NCI-H2196 treated with DMSO at 0.1 percent for 48 hours (cell line): ENCODE measurements around the gene FGD2.
"Not testable (repeated sequence)": the region's sequence is repeated elsewhere in the genome, so short reads cannot be mapped to it uniquely, and the experiment has no call there.

Source experiments
- DNase-seq: peaks from one replicate; lab custom pipeline; 2025; ENCODE audit not compliant: unreplicated experiment; lab: John Stamatoyannopoulos, UW

Gene FGD2

DNA sequence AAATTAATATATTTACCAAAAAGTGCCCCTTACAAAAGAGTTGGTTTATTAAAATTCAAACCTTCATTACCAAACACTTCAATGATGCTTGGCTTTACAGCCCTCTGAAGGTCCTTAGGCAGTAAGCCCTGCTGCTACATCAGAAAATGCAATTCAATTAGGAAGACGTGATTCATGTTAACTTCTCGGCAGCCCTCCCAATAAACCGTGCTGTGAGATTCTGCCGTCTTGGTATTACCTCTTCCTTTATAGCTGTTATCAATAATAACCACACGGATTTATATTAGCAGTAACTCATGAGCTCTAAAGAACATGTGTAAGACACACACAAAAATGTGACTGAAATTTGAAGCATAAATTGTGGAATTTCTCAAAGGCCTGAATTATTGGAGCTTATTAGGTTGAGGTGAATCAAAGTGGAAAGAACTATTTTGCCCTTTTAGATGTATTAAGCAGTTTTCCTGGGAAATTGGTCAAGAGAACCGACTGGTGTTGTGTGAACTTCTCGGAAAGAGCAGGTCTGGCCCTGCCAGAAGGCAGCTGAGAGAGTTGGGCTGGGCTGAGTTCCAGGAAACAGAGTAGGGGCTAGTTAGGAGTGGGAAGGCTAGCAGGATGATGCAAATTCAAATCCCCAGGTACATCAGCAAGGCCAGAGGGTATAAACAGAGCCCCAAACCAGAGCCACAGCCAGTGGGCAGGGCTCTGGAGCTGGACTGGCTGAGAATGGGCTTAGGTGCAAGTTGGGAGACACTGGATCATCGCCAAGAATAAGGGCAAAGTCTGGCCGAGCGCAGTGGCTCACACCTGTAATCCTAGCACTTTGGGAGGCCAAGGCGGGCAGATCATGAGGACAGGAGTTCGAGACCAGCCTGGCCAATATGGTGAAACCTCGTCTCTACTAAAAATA, 33.1 kb downstream of the FGD2 start:
- DNase-seq, result no peak

DNA sequence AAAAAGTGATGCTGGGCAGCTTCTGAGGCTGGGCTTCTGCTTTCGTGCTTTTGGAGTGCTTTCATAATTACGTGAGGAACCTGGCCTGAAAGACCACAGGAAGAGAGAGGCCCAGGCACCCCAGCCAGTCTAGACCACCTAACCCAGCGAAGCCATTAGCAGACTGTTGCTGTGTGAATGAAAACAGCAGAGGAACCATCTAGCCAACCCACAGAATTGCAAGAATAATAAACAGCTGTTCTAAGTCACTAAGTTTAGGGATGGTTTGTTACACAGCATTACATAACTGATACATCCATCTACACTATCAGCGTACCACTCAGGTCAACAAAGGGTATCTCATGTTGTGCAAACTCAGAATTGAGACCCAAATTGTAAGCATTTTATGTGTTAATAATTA, 34.5 kb downstream of the FGD2 start:
- DNase-seq, result no peak

DNA sequence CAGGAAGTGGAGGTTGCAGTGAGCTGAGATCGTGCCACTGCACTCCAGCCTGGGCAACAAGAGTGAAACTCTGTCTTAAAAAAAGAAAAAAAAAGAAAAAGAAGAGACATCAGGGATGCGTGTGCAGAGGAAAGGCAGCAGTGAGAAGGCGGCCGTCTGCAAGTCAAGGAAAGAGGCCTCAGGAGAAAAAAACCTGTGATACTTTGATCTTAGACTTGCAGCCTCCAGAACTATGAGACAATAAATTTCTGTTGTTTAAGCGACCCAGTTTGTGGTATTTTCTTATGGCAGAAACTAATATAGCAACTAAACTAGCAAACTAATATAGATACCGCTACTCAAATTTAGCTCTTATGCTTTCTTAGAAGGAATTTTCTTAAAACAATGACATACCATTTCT, 36.1 kb downstream of the FGD2 start:
- DNase-seq, result no peak

DNA sequence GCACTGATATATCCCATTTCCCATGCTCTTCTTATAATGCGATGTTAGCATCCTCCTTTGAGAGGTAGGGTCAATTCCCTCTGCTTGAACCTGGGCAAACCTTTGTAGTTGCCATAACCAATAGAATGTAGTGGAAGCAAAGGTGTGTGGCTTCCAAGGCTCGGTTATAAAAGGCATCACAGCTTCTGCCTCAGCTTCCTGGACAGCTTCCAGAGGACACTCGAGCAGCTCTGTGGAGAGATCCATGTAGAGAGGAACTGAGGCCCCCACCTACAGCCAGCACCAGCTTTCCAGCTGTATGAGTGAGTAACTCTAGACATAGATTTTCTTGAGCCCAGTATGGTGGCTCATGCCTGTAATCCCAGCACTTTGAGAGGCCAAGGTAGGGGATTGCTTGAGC, 36.7 kb downstream of the FGD2 start:
- peak; percentile 6 for DNase-seq

DNA sequence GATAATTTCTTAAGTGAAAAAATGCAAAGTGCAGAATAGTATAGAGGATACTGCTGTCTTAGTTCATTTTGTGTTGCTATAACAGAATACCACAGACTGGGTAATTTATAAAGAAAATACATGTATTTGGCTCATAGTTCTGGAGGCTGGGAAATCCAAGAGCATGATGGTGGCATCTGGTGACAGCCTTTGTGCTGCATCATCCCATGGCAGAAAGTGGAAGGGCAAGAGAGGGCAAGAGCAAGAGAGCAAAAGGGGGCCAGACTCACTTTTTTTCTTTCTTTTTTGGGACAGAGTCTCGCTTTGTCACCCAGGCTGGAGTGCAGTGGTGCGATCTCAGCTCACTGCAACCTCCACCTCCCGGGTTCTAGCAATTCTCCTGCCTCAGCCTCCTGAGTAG, 37.6 kb downstream of the FGD2 start:
- not testable (repeated sequence) for DNase-seq

DNA sequence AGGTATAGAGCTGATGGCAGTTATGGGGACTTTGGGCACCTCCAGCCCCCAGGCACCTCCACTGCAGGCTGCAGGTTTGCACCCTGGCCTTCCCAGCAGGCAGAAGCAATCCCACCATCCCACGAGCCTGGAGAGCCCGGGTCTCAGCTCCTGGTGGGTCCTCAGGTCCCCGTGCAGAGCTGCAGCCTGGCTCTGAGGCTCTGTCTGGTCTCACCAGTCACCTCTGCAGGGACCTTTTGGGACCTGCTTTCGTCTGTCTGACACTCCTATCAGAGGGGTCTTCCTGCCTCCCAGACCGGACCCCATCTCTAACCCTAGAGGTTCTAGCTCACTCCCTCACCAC, 41.9 kb downstream of the FGD2 start:
- no peak for DNase-seq

DNA sequence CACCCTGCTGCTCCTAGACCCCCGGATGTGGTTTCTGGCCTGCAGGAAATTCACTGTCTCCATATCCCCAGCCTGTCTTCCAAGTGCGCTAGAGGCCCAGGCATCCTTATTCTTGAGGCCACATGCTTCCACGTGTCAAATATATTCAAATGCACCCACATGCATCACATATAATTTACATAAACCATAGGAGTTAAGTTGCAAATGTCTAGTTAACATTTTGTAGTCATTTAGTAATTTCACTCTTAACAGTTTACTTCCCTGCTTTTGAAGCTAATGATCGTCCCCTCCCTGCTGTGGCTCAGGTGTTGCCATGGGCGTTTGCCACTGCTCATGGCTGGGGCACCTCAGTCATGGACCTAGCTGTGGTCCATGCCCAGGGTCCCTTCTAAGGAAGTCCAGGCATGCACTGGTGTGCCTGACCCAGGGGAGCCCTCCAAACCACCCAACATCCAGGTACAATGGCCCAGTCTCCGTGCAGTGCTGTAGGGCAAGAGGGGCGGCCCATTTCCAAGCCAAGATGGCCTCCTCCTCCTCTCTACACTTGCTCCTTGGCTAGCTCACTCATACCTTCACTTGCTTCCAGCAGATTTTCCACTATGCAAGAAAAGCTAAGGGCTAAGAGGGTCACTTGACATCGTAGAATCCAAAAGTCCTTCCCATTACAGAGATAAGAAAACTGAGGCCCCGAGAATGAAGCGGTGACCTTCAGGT, 42.4 kb downstream of the FGD2 start:
- no peak for DNase-seq

DNA sequence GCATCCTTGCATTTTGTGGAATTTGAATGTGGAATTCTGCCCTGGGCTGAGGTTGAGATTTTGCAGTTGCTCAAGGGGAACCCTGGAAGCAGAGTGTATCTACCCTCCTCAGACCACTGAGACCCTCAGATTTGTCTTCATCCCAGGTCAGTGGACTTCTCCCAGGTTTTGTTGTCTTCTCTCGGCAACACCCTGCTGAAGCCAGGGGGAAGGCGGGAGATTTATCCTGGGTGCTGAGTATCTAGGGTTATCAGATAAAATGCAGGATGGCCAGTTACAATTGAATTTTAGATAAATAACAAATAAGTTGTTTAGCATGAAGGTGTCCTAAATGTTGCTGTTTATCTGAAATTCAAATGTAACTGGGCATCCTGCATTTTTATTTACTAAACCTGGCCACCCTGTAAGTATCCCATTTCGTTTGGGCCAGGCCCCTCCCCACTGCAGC, 43.0 kb downstream of the FGD2 start:
- DNase-seq, result no peak

DNA sequence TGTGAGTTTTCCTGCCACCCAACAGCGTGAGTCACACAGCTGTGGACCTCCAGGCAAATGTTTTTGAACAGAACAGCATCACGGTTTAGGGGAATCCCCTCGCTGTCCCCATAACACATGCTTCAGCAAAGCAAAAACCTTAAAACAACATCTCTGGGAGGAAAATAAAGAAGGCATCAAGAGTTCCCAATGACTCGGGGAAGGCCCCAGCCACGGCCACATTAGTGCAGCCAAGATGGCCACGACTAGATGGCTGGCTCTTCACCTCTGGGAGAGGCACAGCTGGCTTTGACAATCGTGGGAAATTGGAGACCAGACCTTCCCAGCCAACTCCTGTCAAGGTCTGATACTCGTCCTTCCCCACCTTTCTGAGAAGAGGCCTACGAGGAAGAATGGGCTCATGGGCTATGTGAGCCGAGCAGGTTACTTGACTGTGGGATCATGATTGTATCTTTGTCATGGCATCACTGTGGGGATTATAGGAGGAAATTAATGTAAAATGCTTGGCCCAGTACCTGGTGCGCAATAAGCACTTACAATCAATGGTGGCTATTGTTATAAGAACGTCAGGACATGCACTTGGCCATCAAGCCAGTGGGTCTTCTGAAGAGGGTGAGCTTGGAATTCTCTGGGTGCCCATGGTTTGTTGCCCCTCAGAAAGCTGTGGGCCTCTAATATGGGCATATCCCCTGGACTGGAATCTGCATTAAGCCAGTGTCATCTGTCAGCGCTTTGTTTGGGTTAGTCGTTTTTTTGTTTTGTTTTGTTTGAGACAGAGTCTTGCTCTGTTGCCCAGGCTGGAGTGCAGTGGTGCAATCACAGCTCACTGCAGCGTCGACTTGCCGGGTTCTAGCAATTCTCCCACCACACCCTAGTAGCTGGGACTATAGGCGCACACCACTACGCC, 43.6 kb downstream of the FGD2 start:
- no peak for DNase-seq

DNA sequence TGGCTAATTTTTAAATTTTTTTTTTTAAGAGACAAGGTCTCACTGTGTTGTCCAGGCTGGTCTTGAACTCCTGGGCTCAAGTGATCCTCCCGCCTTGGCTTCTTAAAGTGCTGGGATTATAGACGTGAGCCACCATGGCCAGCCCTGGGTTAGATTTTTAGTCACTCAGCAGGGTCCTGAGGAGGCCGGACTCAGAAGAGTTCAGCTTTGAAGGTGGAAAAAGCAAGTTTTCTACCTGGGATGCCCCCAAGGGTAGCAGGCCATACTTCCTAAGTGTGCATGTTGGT, 44.2 kb downstream of the FGD2 start:
- DNase-seq, result no peak

DNA sequence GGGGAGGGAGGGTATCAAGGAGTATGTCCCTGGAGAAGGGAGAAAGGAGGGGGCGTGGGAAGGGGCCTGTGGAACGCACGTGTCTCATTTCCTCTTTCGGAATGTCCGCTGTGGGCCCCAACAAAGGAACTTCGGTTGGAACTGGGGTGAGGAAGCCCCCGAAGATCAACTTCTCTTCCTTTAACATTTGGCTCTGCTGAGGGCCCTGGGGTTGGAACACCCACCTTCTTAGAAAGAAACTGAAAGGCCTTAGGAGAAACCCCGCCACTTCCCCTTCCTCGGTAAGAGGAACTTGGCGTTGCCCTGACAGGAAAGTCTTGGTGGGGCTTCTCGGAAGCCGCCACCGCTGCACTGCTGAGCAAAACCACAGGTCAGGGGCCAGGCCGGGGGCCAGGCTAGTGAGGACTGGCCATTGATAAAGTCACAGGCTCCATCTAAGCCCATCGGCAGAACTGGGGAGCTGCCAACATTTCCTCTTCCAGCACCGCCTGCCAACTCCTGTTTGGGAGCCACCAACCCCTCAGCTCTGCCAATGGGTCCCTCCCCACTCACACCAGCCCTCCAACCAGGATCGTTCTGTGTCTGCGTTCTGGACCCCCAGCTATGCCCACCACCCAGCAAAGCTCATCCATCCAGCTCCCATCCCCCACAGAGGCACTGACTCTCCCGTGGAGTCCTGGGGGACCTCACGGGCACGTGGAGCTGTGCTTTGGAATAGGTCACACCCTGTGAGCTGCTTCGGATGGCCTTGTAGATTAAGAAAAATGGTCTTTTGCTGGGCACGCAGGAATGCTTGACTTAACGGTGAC, 44.8 kb downstream of the FGD2 start:
- no peak for DNase-seq

DNA sequence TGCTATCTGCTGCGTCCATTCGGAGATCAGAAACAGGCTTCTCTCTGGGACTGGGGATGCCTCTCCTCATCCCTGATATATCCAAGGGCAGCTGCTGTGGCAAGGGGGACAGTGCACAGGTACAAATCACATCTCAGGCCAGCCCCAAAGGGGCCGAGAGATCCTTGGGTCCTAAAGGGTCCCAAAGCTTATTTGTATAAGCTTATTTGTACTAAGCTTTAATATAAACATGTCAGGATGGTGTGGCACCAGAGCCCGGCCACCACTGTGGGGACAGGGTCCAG, 45.3 kb downstream of the FGD2 start:
- DNase-seq, result no peak

DNA sequence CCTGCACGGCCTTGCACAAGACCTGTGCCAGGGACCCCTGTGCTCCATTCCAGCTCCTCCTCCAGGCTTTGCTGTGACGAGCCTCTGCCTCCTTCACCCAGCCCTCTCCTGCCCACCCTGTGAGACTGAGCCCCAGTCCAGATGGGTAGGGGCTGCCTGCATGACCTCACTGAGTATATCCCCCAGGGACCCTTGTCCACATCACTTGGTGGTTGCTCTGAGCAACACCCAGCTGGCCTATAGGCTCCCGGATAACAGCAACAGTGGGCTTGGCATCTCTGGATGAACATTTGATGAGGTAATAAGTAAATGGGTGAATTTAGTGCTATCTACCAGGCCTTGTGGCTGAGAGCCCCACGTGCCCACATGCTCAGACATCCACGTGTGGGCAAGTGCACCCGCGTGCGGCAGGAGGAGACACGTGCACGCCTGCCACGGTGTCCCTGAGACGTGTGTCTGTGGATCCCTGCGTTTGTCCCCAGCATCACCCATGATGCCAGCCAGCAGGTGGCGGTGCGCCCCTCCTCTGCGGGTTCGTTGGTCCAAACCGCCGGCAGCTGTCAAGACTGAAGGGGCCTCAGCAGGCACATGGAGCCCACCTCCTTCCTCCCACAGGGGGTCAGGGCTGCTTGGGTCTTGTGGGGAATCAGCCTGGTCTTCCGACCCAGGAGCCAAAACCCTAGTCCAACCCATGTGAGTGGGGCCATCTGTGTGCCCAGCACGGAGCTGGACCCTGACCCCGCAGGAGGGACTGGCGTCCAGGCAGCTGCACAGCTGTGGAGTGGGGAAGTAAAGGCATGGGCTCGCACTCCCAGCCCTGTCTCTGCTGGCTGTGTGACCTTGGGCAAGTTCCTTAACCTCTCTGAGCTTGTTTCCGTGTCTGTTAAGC, 45.9 kb downstream of the FGD2 start:
- peak; percentile 33 for DNase-seq

DNA sequence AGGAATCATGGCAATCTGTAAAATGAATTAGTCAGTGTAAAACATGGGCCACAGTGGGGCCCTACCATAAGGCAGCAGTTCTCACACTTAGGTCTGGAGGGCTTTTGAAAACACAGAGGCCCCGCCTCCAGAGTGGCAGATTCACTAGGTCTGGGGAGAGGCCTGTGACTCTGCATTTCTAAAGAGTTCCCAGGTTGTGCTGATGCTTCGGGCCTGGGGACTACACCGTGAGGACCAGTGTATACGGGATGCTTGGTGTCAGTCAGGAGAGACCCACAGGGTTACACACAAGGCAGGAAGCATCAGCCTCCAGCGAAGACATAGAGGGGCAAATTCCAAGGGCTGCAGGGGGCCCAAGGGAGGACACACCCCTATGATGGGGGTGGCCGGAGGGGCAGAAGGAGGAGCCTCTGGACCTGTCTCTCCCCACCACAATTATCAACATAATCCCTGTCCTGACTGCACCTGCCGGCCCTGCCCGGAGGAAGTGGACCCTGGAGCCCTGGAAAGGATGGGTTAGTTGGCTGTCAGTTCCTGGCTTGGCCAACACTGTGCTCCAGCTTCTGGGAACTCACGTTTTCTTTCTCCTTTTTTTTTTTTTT, 46.7 kb downstream of the FGD2 start:
- DNase-seq, result no peak

DNA sequence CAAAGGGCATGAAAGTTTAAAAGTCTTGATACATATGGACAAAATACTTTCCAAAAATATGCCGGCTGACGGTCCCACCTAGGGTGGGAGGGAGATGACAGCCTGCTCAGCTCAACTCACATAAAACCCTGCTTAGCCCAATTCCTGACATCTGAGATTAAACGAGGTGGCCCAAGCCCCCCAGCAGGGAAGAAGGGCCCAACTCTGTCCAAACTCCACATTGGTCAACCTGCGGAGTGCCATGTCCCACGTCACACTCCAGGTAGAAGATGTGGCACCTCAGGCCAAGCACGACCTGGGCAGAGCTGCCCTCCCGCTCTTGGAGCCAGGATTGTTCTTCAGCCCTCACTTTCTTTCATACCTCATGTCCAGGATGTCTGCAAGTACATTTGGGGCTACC, 48.2 kb downstream of the FGD2 start:
- no peak for DNase-seq

DNA sequence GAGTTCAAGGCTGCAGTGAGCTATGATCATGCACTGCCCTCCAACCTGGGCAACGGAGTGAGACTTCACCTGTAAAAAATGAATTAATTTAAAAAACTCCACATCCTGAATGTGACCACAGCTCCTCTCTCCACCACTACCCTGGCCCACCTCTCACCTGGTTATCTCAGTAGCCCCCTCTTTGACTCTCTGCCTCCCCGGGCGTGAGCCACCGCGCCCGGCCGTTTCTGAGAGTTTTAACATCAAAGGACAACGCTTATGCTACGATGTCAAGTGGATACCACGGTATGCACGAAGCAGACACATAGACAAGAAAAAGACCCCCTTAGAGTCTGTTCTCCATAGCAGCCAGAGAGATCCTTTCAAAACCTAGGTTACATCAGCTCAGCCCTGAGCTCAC, 48.7 kb downstream of the FGD2 start:
- DNase-seq, result no peak

DNA sequence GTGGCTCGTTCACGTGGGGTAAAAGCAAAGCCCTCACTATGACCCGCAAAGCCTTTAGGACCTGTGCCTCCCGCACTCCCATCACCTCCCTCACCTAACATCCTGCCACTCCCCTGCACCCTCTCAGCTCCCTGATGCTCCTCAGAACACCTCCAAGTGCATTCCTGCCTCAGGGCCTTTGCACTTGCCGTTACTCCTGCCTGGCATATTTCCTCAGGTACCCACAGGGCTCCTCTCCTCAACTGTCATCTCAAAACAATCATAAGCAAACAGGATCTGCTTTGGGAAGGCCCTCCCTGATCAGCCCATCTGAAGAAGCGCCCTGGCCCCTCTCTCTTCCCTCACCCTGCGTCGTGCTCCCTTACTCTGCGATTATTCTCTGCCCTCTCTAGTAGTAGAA, 49.1 kb downstream of the FGD2 start:
- DNase-seq, result no peak

DNA sequence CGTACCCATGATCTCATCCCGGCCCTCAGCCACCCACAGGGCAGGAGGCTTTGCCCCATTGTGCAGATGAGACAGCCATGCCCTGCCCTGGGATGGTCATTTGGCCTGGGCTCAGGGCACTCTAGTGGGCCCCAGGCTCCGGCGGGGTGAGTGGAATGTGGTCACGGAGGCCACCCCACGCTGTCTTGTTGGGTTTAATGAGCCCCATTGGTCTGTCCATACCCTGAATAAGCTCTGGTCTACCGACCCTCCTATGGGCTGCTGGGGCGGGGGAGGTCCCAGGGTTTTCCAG, 50.6 kb downstream of the FGD2 start:
- DNase-seq, result no peak

DNA sequence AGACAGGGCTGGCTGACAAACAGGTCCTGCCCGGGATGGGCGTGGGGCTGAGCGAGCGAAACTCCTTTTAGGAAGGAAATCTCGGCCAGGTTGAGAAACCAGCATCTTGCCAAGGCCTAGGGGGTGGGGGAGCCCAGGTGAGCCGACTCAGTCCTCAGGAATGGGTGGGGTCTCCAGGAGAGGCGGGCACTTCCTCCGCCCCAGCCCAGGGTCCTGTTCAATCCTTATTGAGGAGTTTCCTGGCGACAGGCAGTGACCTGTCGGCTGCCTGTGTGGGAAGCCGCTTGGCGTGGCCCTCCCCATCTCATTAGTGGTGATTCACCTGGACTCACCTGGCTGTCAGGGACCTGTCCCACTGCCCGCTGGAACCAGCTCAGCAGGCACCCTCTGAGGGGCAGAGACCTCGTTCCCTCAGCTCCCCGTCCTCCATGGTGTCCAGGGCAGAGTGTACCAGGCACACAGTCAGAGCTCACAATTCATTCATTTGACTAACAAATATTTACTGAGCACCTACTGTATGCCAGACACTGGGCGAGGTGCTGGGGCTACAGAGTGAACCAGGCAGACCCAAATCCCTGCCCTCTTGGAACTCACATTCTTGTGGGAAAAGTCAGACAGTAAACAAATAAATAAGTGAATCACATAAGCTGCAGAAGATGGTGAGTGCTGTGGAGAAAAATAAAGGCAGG, 51.1 kb downstream of the FGD2 start:
- no peak for DNase-seq

DNA sequence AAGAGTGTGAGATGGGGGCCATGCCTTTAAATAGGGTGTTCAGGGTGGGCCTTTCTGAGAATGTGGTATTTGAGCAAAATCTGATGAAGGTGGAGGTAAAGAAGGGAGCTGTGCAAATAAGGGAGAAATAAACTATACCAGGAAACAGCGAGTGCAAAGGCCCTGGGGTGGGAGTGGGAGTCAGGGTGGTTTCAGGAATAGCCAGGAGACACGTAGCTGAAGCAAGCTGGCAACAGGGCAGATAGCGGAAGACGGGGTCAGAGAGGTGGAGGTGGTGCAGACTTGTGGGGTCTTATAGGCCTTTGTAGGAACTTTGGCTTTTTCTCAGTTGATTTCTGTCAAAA, 51.6 kb downstream of the FGD2 start:
- no peak for DNase-seq
